Psoas muscle (tissue), 8 donors: ENCODE measurements around the gene RBM17. TPM values are rescaled to one million over a fixed set of nuclear protein-coding genes. Genes with fewer than 3 reads are reported as not detected.

Experiments used
- ATAC-seq, 4 donors: fragments of 200-7000 bp; cut with Tn5 transposase; one replicate each; pipeline ENCODE4 v1.9.1; 2020; ENCODE audit warnings: moderate library complexity in 3 of 4, mild to moderate bottlenecking in 2 of 4
- DNase-seq, 2 donors: peaks; one replicate each; pipeline ENCODE4 v3.0.0-alpha.2; 2020
- H3K27ac ChIP-seq: fragments of 200-600 bp; one replicate; pipeline ENCODE4 v1.8.0; 2022
- H3K27me3 ChIP-seq, 3 donors: fragments of 200-600 bp in 1 of 3; one replicate each; pipeline versions ENCODE4 v1.6.1 to v1.8.0; 2013 to 2022; ENCODE audit warnings: low read length in 2 of 3, mild to moderate bottlenecking in 2 of 3, moderate library complexity in 1 of 3; ENCODE audit not compliant: insufficient read depth in 3 of 3
- H3K36me3 ChIP-seq, 2 donors: fragments of 200-600 bp in 1 of 2; one replicate each; pipeline versions ENCODE4 v1.6.1 to v1.8.0; 2013 to 2022; ENCODE audit warnings: low read depth in 1 of 2, mild to moderate bottlenecking in 1 of 2, moderate library complexity in 1 of 2; ENCODE audit not compliant: insufficient read depth in 1 of 2
- H3K4me1 ChIP-seq: fragments of 200-600 bp; one replicate; pipeline ENCODE4 v1.8.0; 2022
- H3K4me3 ChIP-seq: fragments of 200-600 bp; one replicate; pipeline ENCODE4 v1.8.0; 2022; ENCODE audit warnings: mild to moderate bottlenecking
- H3K9me3 ChIP-seq: fragments of 200-600 bp; one replicate; pipeline ENCODE4 v1.8.0; 2022
- WGBS, 3 donors: extraction: QIAGEN DNeasy Blood & Tissue Kit; methylation state at CpG; one replicate each; pipeline versions ENCODE4 v1.1.6 to v1.1.7; 2013; 5-methylcytosine and 5-hydroxymethylcytosine counted together
- intact Hi-C, 2 donors: fragments of 100-400 bp; cut with DNase I; formaldehyde crosslinking; loops; one replicate each; pipeline versions ENCODE4 v1.11.0 to v1.14.2; 2022
- polyA plus RNA-seq, 3 donors: library from polyadenylated mRNA; stranded (reverse); fragments of 200-250 nt; gene quantifications; one replicate each; pipeline ENCODE4 v1.2.3, GENCODE V29; 2013
- total RNA-seq, 4 donors: library from RNA; stranded (reverse); fragmentation: NEBNext Ultra II Directional in 2 of 4; extraction: Animal tissue kit (Norgen Biotek cat#: 25700) in 2 of 4; gene quantifications; one replicate each; pipeline versions ENCODE4 v1.2.1 to v1.2.4, GENCODE V29; 2021 to 2023
- TF ChIP-seq, protein P1 (sequence below): fragments of 200-600 bp; IDR thresholded peaks from one replicate; pipeline ENCODE4 v1.8.0; 2022; ENCODE audit warnings: antibody characterized with exemption
- donor health status: healthy with polysubstance abuse.
- donor health status: DM: no; HTN: no; CAD: no; lungs with moderate emphysema.
- donor health status: Bipolar disorder and iron deficiency.
- donor health status: healthy.
- donor health status: DM: yes; HTN: yes; CAD: no.
- donor health status: DM: no; HTN: no; CAD: no.
- donor health status: DM: no; HTN: no; CAD: no.
- donor health status: DM: yes; HTN: yes; CAD: no.

RBM17 gene
- total and polyA plus RNA-seq, 7 donors = 74.4 to 157 (median 95.9) TPM

DNA sequence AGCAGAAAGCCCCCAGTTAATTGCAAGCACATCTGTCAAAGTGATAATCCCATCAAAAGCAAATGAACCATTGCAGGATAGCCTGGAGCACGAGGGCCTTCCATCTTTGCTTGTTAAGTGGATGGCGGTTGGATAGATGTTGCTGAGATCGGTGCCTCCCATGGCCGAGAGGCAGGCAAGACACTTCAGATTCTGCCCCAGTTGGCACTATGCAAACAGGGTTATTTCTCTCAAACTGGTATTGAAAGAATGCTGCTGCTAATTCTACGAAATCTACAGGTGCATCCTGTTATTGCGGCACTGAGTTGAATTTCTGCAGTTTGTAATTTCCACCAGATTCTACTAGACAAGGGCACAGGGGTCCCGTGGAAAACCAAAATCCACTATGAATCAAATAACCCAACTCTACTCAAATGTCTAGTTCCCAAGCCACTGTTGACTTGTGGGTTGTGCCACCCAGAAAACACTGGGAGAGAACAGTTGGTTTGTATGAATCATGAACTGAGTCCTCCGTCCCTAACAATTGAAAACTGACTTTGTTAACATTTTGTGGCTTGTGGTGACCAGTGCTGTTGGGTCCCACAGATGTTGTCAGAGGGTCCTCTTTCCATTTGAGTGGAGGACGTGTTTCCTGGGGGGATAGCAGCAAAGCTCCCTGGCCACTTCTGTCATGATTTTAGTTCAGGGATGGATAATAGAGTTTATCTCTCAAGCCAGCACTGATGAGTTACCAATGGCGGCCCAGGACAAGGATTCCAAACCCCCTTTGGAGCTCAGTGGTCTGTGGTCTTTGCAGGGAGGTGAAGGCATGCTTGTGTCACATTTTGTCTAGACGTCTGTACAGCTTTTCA lies 19.5 kb upstream of the RBM17 start:
- WGBS, 3 donors = 75 to 78% (median 77%) methylated on average over 11 of the region's 11 CpGs
- no peak overlapping the region for H3K27ac ChIP-seq
- no peaks in the 10 kb centered on the region for H3K4me1 ChIP-seq
- H3K4me3 ChIP-seq = no peak overlapping the region
- ATAC-seq = no peak
- no peak for DNase-seq
- no peaks in the 10 kb centered on the region for H3K9me3 ChIP-seq
- no peaks in the 10 kb centered on the region for H3K27me3 ChIP-seq
- intact Hi-C loops = no loop called here
- TF ChIP-seq, protein P1, sequence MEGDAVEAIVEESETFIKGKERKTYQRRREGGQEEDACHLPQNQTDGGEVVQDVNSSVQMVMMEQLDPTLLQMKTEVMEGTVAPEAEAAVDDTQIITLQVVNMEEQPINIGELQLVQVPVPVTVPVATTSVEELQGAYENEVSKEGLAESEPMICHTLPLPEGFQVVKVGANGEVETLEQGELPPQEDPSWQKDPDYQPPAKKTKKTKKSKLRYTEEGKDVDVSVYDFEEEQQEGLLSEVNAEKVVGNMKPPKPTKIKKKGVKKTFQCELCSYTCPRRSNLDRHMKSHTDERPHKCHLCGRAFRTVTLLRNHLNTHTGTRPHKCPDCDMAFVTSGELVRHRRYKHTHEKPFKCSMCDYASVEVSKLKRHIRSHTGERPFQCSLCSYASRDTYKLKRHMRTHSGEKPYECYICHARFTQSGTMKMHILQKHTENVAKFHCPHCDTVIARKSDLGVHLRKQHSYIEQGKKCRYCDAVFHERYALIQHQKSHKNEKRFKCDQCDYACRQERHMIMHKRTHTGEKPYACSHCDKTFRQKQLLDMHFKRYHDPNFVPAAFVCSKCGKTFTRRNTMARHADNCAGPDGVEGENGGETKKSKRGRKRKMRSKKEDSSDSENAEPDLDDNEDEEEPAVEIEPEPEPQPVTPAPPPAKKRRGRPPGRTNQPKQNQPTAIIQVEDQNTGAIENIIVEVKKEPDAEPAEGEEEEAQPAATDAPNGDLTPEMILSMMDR = no peak
- no peaks in the 10 kb centered on the region for H3K36me3 ChIP-seq

GRCh38 chr10:6070660-6071059 lies 18.2 kb upstream of the RBM17 start:
- Histone ChIP-seq H3K9me3 (no peaks in the 10 kb centered on the region), H3K4me3 (no peak overlapping the region), H3K27ac (no peak overlapping the region), H3K27me3 (no peaks in the 10 kb centered on the region), H3K36me3 (no peaks in the 10 kb centered on the region), H3K4me1 (no peaks in the 10 kb centered on the region)
- no peak for ATAC-seq
- TF ChIP-seq, protein P1 = no peak
- 92 to 96% (median 93%) methylated on average over 5 of the region's 5 CpGs for WGBS, 3 donors
- intact Hi-C loops = no loop called here
- DNase-seq = no peak

GRCh38 chr10:6071181-6072175 lies 17.4 kb upstream of the RBM17 start:
- DNase-seq (no peak), ATAC-seq (no peak)
- intact Hi-C loops = no loop called here
- Histone ChIP-seq H3K27me3 (peaks cover 0 to 4% (median 0%) of the 10 kb centered on the region in 3 donors), H3K4me3 (no peak overlapping the region), H3K9me3 (no peaks in the 10 kb centered on the region), H3K36me3 (no peaks in the 10 kb centered on the region), H3K27ac (no peak overlapping the region), H3K4me1 (no peaks in the 10 kb centered on the region)
- WGBS, 3 donors = 83 to 84% (median 84%) methylated on average over 10 of the region's 10 CpGs
- TF ChIP-seq, protein P1 = no peak

GRCh38 chr10:6072215-6072934 lies 16.5 kb upstream of the RBM17 start:
- H3K4me1 ChIP-seq = no peaks in the 10 kb centered on the region
- H3K4me3 ChIP-seq = no peak overlapping the region
- no peak overlapping the region for H3K27ac ChIP-seq

More at GRCh38 chr10:6072215-6072934, 16.5 kb upstream of the RBM17 start:
- H3K27me3 ChIP-seq = peaks cover 0 to 12% (median 0%) of the 10 kb centered on the region in 3 donors
- 27 to 42% (median 31%) methylated on average over 13 of the region's 13 CpGs for WGBS, 3 donors
- no peaks in the 10 kb centered on the region for H3K36me3 ChIP-seq
- TF ChIP-seq, protein P1 = no peak
- DNase-seq (no peak), ATAC-seq (peak in 2 of 4 donors; percentile 36 to 56)
- H3K9me3 ChIP-seq = no peaks in the 10 kb centered on the region
- intact Hi-C loops = no loop called here
